ENCODE measurements around the gene PEX12.

Gene PEX12

GRCh38 chr17:35587074-35587961, 8.9 kb upstream of the PEX12 start, which contains the start of gene AP2B1:
Gene AP2B1 (plus strand): TSS chr17:35587322. CDS start chr17:35594031, 6,709 bp downstream.
- Histone ChIP-seq H2AFZ (ENCODE audit: low read depth) (peak within 1 kb of the TSS; percentile 85), H3K27ac (peak within 1 kb of the TSS; percentile 93), H3K79me2 (ENCODE audit: insufficient read depth, low read depth) (peaks cover 40% of the 10 kb centered on the region), H3K4me1 (ENCODE audit: low read depth, poor library complexity, severe bottlenecking) (peaks cover 20% of the 10 kb centered on the region), H3K27me3 (ENCODE audit: insufficient read depth, low read depth) (no peaks in the 10 kb centered on the region), H3K4me2 (peak within 1 kb of the TSS; percentile 66), H4K20me1 (ENCODE audit: insufficient read depth) (no peaks in the 10 kb centered on the region), H3K9ac (peak within 1 kb of the TSS; percentile 92), H3K4me3 (IDR thresholded peaks at IDR 0.05; ENCODE audit: insufficient read depth, low read depth, low read length) (no peak within 1 kb of the TSS), H3K36me3 (ENCODE audit: insufficient read depth) (no peaks in the 10 kb centered on the region)
- TF ChIP-seq, protein P1, sequence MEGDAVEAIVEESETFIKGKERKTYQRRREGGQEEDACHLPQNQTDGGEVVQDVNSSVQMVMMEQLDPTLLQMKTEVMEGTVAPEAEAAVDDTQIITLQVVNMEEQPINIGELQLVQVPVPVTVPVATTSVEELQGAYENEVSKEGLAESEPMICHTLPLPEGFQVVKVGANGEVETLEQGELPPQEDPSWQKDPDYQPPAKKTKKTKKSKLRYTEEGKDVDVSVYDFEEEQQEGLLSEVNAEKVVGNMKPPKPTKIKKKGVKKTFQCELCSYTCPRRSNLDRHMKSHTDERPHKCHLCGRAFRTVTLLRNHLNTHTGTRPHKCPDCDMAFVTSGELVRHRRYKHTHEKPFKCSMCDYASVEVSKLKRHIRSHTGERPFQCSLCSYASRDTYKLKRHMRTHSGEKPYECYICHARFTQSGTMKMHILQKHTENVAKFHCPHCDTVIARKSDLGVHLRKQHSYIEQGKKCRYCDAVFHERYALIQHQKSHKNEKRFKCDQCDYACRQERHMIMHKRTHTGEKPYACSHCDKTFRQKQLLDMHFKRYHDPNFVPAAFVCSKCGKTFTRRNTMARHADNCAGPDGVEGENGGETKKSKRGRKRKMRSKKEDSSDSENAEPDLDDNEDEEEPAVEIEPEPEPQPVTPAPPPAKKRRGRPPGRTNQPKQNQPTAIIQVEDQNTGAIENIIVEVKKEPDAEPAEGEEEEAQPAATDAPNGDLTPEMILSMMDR (conservative IDR thresholded peaks at IDR 0.05; ENCODE audit: low read depth, low read length) = no peak

GRCh38 chr17:35586569-35587073, 8.2 kb upstream of the PEX12 start:
- Histone ChIP-seq H3K27me3 (ENCODE audit: insufficient read depth, low read depth) (no peaks in the 10 kb centered on the region), H3K36me3 (ENCODE audit: insufficient read depth) (no peaks in the 10 kb centered on the region), H3K27ac (peak overlapping the region; percentile 93), H3K4me1 (ENCODE audit: low read depth, poor library complexity, severe bottlenecking) (peaks cover 20% of the 10 kb centered on the region), H2AFZ (ENCODE audit: low read depth) (peak overlapping the region; percentile 85), H3K79me2 (ENCODE audit: insufficient read depth, low read depth) (peaks cover 35% of the 10 kb centered on the region), H3K9ac (peak overlapping the region; percentile 92), H3K4me2 (peak overlapping the region; percentile 66), H3K4me3 (IDR thresholded peaks at IDR 0.05; ENCODE audit: insufficient read depth, low read depth, low read length) (no peak overlapping the region), H4K20me1 (ENCODE audit: insufficient read depth) (no peaks in the 10 kb centered on the region)
- TF ChIP-seq, protein P1 (conservative IDR thresholded peaks at IDR 0.05; ENCODE audit: low read depth, low read length) = no peak

DNA sequence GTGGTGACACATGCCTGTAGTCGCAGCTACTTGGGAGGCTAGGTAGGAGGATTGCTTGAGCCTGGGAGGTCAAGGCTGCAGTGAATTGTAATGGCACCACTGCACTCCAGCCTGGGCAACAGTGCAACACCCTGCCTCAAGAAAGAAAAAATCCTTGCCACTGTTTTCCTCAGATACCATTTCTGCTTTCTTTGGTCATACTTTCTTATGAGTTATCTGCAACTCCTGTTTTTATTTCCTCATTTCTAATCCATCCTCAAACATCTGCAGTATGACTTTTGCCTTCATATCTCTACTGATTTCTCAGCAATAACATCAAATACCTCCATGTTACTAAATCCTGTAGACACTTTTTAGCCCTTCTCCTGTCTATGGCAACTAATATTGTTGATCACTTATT, 5.7 kb upstream of the PEX12 start:
- Histone ChIP-seq H3K36me3 (ENCODE audit: insufficient read depth) (no peaks in the 10 kb centered on the region), H4K20me1 (ENCODE audit: insufficient read depth) (no peaks in the 10 kb centered on the region), H3K9ac (no peak overlapping the region), H3K4me2 (no peak overlapping the region), H3K27me3 (ENCODE audit: insufficient read depth, low read depth) (no peaks in the 10 kb centered on the region), H3K79me2 (ENCODE audit: insufficient read depth, low read depth) (peaks cover 9% of the 10 kb centered on the region; the same call in 1 of the 2 replicates), H3K4me3 (IDR thresholded peaks at IDR 0.05; ENCODE audit: insufficient read depth, low read depth, low read length) (no peak overlapping the region), H3K4me1 (ENCODE audit: low read depth, poor library complexity, severe bottlenecking) (peaks cover 22% of the 10 kb centered on the region), H2AFZ (ENCODE audit: low read depth) (no peak overlapping the region), H3K27ac (no peak overlapping the region)
- TF ChIP-seq, protein P1 (conservative IDR thresholded peaks at IDR 0.05; ENCODE audit: low read depth, low read length) = no peak

DNA sequence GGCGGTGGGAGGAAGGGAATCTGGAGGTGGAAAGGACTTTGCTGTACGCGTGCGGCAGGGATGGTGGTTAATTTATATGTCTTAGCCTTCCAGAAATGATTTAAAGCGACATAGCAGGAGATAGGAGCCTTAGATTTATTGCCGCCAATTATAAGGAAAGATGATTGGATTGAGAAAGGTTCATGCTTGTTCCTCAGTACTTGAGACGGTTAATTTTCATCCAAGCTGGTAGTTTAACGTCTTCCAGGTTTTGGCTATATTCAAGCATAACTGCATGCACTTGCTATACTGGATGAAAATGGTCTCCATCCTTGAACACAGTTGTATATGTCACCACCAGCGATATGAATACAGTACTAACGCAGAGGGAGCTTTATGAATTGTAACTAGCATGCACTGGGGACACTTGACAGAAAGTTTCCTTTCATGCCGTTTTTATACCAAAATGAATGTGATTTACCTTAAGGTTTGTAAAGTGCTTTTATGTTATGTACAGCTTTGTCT, 610 bp upstream of the PEX12 start:
- Histone ChIP-seq H3K36me3 (ENCODE audit: insufficient read depth) (no peaks in the 10 kb centered on the region), H3K4me1 (ENCODE audit: low read depth, poor library complexity, severe bottlenecking) (peaks cover 13% of the 10 kb centered on the region), H3K27ac (peak overlapping the region; percentile 73), H4K20me1 (ENCODE audit: insufficient read depth) (no peaks in the 10 kb centered on the region), H3K79me2 (ENCODE audit: insufficient read depth, low read depth) (no peaks in the 10 kb centered on the region), H3K4me2 (peak overlapping the region; percentile 85), H3K27me3 (ENCODE audit: insufficient read depth, low read depth) (no peaks in the 10 kb centered on the region), H2AFZ (ENCODE audit: low read depth) (peak overlapping the region; percentile 87), H3K9ac (peak overlapping the region; percentile 76), H3K4me3 (IDR thresholded peaks at IDR 0.05; ENCODE audit: insufficient read depth, low read depth, low read length) (no peak overlapping the region)
- TF ChIP-seq, protein P1 (conservative IDR thresholded peaks at IDR 0.05; ENCODE audit: low read depth, low read length) = no peak
